ENCODE measurements around the gene MYEOV.

Gene MYEOV

DNA sequence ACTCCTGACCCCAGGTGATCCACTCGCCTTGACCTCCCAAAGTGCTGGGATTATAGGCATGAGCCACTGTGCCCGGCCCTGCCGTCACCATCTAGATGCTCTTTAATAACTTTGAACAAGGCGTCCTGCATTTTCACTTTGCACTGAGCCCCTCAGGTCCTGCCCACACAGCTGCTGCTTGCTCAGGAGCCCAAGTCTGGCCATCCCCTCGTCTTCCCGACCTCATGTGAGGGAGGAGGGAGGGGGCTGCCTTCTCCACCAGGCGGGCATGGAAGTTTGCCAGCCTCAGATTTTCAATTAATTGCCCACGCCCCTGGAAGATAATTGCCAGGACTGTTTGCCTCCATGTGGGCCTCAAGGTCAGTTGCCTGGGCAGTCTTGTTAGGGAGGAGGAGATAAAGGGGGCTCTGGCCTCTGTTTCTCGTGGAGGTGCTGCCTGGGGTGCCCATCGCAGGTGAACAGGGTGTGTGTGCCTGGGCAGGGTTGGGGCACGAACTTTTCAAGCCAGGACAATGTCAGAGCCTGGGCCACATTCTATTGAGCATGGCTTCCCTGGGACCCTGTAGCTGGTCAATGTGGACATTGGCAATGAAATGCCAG lies 27.9 kb upstream of the MYEOV start:
- FAIRE-seq (no peak), DNase-seq (ENCODE audit: insufficient read length, low spot score) (no peak)
- TF ChIP-seq, protein P1, sequence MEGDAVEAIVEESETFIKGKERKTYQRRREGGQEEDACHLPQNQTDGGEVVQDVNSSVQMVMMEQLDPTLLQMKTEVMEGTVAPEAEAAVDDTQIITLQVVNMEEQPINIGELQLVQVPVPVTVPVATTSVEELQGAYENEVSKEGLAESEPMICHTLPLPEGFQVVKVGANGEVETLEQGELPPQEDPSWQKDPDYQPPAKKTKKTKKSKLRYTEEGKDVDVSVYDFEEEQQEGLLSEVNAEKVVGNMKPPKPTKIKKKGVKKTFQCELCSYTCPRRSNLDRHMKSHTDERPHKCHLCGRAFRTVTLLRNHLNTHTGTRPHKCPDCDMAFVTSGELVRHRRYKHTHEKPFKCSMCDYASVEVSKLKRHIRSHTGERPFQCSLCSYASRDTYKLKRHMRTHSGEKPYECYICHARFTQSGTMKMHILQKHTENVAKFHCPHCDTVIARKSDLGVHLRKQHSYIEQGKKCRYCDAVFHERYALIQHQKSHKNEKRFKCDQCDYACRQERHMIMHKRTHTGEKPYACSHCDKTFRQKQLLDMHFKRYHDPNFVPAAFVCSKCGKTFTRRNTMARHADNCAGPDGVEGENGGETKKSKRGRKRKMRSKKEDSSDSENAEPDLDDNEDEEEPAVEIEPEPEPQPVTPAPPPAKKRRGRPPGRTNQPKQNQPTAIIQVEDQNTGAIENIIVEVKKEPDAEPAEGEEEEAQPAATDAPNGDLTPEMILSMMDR (IDR thresholded peaks at IDR 0.05; ENCODE audit: insufficient read depth, missing control alignments): no peak

DNA sequence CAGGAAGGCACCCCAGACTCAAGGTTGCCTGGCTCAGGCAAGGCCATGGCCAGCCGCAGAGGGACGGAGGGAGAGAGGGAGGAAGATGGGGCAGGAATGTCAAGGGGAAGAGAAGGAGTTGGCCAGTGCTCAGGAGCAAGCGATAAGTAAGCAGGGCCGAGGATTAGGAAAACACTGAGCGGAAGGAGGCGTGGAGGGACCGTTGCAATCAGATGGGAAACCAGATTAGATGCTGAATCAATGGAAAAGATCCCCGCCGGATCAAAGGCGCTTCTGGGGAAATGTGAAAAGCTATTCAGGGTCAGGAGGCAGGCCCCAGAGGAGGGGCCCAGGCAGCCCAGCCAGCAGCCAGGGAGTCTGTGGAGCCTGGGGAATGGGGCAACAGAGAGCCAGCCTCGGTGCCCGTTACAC lies 26.6 kb upstream of the MYEOV start:
- TF ChIP-seq, protein P1 (IDR thresholded peaks at IDR 0.05; ENCODE audit: insufficient read depth, missing control alignments): no peak
- DNase-seq (ENCODE audit: insufficient read length, low spot score): no peak
- FAIRE-seq: no peak

DNA sequence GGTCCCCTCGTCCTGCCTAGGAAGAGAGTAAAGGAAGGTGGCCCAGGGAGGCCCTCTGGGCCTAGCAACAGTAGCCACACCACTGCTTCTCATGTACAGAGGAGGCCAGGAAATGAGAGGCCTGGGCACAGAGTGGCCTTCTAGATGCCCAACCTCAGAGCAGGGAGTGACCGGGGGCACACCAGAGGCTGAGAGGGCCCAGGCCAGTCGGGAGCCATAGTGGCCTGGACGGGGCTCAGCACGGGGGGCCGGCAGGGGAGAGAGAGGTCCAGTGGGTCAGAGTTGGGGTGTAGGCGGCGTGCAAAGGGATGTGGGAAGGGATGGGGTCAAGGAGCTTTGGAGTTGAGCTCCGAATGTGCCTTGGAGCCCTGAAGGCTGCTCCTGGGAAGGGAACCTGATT lies 25.0 kb upstream of the MYEOV start:
- TF ChIP-seq, protein P1 (IDR thresholded peaks at IDR 0.05; ENCODE audit: insufficient read depth, missing control alignments): no peak
- DNase-seq (ENCODE audit: insufficient read length, low spot score): no peak
- no peak for FAIRE-seq

DNA sequence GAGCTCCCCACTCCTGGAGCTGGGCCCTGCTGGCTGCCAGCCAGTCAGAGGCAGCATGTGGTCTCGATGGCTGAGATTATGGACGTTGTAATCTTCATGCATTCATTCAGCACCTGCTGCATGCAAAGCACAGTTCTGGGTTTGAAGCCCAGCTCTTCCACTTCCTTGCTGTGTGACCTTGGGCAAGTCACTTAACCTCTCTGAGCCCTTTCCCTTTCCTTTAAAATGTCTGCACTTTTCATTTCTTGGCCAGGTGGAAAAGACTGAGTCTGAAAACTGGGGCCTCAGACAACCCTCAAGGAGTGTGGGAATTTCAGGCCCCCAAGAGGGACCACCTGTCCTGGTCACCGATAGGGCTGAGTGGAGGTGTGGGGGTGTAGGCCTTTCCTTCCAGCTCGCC lies 24.6 kb upstream of the MYEOV start:
- no peak for FAIRE-seq
- no peak for DNase-seq (ENCODE audit: insufficient read length, low spot score)
- TF ChIP-seq, protein P1 (IDR thresholded peaks at IDR 0.05; ENCODE audit: insufficient read depth, missing control alignments): no peak

DNA sequence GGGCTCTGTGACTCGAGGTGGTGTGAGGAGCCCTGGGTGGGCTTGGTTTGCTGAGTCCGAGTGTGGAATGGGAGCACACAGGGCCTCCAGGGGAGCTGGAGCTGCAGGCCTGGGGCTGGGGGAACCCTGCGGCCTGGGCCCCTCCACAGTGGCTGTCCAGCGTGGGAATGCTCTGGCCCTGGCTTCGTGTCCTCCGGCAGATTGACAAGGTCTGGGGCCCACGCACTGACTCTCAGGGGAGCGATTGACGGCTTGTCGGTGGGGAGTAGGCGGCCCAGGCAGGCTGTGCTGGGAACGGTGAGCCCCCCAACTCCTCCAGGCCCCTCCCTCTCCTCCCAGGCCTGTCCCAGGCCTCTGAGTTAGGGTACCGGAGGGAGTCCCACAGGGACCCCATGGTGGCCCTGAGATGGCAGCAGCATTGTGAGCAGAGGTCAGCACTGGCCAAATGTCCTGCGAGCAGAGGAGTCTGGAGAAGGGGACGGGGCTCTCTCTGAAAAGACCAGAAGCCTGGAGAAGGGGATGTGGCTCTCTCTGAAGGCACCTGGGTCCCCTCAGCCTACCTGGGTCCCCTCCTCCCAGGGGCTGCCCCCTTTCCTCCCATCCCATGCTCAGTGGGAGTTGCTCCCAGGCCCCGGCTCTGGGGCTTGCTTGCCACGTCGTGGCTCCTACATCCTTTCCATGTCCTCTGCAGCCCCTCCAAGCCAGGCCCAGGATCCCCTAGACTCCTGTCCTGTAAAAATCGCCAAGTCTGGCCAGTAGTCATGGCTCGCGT lies 23.8 kb upstream of the MYEOV start:
- TF ChIP-seq, protein P1 (IDR thresholded peaks at IDR 0.05; ENCODE audit: insufficient read depth, missing control alignments): no peak
- FAIRE-seq (no peak), DNase-seq (ENCODE audit: insufficient read length, low spot score) (no peak)

DNA sequence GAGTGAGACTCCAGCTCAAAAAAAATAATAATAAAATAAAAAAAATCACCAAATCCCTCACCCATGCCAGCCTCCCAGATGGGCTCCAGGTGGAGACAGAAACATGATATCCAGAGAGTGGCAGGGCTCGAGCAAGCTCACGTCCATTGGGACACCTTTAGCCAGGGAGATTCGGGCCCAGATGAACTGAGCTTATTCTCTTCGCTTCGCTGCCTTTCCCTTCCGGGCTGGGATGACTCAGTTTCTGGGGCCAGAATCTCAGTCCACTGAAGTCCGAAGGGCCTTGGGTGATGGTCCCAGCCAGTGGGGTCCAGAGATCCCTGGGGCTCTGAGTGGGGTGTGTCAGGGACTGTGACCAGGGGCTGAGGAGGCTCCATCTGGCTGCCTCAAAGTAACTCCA lies 23.0 kb upstream of the MYEOV start:
- DNase-seq (ENCODE audit: insufficient read length, low spot score) (no peak), FAIRE-seq (no peak)
- TF ChIP-seq, protein P1 (IDR thresholded peaks at IDR 0.05; ENCODE audit: insufficient read depth, missing control alignments): no peak

DNA sequence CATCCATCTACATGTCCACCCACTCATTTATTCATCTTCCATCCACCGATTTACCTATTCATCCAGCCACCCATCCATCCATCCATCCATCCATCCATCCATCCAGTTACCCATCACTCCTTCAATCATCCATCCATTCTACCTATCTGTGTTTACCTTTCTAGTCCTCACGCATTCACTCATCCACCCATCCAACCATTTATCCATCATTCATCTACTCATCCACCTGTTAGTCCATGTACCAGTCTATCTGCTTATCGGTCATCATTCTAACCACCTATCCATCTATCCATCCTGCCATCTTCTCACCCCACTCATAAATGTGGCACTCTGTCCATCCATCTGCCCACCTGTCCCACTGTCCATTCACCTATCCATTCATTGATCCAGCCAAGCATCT lies 21.9 kb upstream of the MYEOV start:
- TF ChIP-seq, protein P1 (IDR thresholded peaks at IDR 0.05; ENCODE audit: insufficient read depth, missing control alignments): no peak
- FAIRE-seq: no peak
- no peak for DNase-seq (ENCODE audit: insufficient read length, low spot score)
